HG02970 (cell line): ENCODE results near the gene ABCC9.
"Not testable (repeated sequence)": the region's sequence is repeated elsewhere in the genome, so short reads cannot be mapped to it uniquely, and the experiment has no call there.

Experiments
- ATAC-seq: cut with Tn5 transposase; IDR thresholded peaks from one replicate; pipeline ENCODE4 v1.9.1; 2021; ENCODE audit warnings: mild to moderate bottlenecking, moderate library complexity, moderate number of reproducible peaks; ENCODE audit not compliant: unreplicated experiment, low FRiP score

ABCC9 gene

DNA sequence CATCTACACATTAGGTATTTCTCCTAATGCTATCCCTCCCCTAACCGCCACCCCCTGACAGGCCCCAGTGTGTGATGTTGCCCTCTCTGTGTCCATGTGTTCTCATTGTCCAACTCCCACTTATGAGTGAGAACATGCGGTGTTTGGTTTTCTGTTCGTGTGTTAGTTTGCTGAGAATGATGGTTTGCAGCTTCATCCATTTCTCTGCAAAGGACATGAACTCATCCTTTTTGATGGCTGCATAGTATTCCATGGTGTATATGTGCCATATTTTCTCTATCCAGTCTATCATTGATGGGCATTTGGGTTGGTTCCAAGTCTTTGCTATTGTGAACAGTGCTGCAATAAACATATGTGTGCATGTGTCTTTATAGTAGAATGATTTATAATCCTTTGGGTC is 158.5 kb downstream of the ABCC9 start:
- ATAC-seq, result not testable (repeated sequence)

DNA sequence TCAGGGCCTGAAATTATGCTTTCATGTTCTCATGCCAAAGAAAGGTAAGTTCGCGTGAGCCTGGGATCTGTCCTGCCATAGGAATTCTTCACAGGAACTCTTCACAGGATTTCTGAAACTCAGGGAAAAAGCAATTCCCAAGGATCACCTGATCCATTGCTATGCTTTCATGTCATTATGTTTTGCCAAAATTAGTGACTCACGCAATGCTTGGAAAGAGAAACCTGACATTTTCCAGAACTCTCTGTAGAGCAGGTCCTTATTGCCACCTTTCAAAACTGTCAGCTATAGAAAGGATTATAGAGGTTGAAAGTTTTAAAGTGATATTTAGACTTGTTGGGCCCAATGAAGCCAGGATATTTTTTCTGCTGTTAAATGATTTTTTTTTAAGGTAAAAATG is 160.4 kb downstream of the ABCC9 start:
- ATAC-seq, result no peak

DNA sequence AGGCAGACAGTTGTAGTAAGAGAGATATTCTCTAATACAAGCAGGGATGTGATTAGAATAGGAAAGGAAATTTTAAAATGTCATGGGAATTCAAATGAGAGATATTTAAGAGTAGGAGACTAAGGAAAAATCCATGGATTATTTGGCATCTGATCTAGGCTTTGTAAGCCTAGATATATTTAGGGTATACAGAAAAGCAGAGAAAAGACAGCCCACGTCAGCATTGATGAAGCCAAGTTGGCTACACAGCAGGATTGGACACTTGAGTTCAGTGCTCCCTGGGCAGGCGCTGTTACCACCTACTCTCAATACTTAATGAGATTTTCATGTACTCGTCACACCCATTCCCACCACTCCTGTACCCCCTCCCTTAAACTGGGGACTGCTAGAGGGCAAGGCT is 165.1 kb downstream of the ABCC9 start:
- no peak for ATAC-seq

DNA sequence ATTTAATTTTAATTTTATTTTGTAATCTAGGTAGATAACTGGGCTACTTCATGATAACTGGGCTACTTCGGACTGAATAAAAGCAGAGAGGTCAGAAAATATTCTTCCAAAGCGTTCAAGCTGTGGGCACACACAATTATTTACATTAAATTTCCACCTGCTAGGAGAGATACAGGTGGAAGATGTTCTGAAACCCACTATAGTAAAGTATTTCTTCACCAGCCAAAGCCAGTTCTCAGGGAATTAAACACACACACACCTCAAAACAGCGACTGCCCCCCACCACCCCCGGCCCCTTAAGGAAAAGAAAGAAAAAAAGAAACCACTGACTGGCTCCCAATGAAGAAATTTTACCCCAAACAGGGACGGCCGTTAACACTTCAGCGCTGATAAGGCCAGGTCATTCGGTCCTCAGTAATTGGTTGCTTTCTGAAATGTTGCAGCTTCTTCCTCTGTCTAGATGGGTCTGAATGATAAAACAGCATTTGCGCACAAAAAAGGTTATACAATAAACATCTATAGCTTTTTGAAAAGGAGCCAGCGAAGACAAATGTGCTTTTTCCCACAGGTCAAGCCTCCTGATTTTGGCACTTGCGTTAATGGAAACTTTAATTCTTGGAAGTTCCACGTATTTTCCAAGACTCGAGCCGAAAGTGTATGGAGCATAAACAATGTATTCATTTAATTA is 165.9 kb downstream of the ABCC9 start:
- no peak for ATAC-seq

DNA sequence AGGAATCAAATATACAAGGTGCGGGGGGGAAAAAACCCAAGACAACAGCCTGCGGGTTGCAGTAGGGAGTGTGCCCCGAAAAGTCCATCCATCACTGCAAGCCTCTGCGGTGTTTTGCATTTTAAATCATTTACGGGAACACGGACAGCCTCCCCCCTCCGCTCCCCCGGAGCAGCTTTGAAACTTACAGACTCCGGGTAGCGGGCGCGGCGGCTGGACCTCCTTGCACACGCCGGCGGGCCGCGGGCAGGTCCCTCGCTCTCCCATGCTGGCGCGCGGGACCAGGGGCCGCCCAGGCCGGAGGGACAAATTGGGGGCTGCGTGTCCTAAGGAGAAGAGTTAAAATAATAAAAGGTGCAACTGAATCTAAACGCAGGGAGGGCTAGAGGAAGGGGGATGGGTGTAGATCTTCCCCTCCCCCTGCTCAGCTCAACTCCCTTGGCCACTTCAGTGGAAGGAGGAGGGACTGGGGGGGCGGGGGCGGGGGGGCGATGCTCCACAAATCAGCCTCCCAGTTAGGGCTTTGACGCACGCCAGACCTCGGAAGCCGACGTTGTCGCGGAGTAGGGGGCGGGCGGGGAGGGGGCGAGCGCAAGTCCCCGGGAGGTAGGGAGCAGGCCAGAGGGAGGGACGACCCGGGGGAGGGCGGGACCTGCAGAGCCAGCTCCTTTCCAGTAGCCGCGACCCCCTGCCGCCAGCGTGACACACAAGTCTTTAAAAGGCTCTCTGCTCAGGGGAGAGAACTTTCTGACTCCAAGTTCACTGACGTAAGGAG is 166.7 kb downstream of the ABCC9 start, which contains the start of gene KCNJ8:
TSS of gene KCNJ8 (minus strand) at position 349 of the 775 bp plus-strand sequence. CDS start 1,090 bp downstream, outside the sequence.
- no peak for ATAC-seq

DNA sequence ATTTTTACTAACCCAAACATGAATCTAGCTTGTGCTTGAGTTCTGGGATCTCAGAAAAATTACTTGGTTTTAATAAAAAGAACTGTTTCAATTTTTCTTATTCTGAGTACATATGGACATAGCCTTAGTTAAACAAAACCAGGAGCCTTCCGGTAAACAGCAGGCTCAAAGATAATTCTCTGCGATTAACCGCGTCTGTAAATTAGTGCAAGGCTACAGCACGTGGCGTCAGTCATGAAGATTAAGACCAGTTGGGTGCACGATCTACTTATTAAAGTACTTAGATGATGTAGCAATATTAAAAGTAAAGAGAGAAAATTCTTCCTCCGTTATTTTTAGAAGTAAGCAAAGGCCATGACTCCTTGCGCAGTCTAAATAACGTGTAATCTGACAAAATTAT is 167.4 kb downstream of the ABCC9 start:
- ATAC-seq, result no peak

DNA sequence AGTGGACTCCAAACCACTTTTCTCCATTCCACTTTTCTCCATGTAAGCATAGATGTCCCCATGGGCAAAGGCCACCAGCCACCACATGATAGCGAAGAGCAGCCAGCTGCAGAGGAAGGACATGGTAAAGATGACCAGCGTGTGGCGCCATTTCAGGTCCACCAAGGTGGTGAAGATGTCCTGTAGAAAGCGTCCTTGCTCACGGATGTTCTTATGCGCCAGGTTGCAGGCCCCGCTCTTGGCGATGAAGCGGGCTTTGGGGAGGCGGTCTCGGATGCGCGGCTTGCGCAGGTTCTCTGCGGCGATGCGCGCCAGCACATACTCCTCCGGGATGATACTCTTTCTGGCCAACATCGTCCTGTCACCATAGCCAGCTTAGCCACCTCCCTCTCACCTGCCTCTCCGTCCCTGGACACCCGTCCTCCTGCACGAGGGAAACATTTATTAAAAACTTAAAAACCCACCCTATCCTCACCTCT is 167.9 kb downstream of the ABCC9 start:
- no peak for ATAC-seq

DNA sequence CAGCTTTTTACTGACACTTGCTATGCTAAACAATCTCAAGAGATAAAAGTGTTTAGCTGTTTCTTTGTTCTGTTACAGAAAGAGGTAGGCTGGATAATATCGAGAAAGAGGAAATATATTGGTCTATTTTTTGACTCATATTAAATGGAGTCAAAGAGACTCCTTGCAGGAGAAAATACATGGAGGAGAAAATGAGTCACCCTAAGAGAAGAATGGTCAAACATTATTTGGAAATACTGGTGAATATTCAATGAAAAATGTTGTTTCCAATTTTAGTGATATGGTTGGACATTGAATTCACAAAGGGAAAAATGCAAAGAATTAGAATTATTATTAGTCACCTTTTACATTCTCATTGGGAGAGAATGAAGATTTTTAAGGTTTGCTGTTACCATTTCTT is 169.9 kb downstream of the ABCC9 start:
- ATAC-seq, result no peak

DNA sequence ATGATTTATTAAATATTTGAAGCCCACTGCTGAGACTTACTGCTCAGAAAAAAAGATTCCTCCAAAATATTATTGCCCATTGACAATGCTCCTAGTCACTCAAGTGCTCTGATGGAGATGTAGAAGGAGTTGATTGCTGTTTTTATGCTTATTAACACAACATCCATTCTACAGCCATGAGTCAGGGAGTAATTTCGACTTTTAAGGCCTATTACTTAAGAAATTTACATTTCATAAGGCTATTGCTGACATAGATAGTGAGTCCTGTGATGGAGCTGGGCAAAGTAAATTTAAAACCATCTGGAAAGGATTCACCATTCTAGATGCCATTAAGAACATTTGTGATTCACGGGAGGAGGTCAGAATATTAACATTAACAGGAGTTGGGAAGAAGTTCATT is 171.9 kb downstream of the ABCC9 start:
- no peak for ATAC-seq

DNA sequence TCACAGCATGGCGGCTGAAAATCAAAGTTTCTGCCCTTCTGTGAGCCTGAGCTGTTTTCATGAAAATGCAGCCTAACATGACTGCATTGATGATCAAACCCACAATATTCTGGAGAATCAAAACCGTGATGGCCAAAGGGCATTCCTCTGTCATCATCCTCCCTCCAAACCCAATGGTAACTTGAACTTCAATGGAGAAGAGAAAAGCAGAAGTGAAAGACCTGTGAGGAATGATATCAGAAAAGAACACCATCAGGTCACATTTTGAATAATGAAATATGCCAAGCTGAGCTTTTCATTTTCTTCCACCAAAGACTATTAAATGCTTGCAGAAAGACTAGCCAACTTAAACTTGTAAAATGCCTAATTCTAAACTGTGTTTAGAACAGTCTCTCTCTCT is 174.8 kb downstream of the ABCC9 start:
- no peak for ATAC-seq

DNA sequence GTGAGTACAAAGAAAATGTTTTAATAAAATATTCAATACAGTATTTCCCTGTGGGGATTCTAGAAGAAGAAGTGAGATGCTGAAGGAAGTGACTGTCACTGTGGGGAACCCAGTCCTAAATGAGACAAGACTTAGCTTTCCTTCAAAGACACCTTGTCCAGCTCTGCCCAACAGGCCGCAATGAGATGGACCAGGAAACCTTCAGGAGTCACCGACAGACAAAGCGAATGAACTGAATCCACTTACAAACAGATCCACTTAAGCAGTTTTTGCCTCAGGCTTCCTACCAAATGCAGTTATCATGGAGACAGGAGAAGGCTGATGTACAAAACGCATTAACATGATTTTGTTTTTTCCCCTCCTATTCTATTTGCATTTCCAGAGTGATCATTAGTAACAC is 176.3 kb downstream of the ABCC9 start:
- ATAC-seq, result no peak

DNA sequence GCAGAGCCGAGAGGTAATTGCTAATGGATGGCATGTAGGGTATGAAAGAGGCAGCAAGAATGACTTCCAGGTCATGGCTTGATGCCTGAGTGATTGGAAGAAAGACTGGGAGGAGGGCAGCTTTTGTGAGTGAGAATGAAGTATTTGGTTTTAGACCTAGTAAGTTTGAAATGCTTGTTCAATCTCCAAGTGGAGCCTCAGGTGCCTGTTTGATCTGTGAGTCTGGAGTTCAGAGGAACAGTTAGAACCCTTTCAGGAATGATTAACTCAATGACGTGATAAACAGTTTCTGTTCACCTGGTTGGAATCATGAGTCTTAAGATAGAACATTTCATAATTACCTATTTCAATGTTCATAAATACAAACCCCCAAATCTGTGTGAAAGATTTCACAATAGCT is 177.2 kb downstream of the ABCC9 start:
- no peak for ATAC-seq

DNA sequence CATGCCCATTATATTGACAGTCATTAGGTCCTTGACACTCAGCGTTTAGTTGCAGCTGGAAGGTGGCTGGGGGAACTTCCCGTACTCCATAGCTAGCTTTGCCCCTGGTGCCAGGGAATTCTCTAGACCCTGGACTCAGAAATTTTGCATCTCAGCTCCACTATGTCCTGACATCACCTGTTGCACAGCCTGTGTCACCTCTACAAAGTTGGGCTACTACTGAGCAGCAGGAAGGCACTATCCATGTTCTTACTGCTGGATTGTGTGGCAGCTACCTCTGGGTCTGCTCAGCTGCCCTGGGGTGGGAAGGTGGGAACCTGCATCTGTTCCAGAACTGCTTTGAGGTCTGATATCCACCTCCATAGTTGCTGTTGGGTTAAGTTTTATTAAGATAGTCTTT is 177.7 kb downstream of the ABCC9 start:
- ATAC-seq, result no peak

DNA sequence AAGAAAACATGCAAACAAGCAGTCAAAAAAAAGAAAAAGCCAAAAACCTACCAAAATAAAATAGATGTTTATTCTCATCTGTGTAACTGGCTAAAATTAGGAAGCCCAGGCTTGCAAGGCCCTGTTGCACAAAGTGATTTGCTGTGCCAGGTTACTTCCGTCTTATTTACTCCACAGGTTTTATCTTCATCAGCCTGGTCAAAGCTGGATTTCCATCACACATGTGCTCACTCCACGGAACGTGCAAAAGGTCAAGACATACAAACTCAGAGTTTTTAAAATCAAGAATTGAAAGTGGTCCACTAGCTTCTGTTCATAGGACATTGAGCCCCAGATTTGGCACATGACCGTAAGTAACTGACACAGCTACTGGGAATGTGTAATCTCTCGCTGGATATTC is 181.5 kb downstream of the ABCC9 start:
- ATAC-seq, result no peak

DNA sequence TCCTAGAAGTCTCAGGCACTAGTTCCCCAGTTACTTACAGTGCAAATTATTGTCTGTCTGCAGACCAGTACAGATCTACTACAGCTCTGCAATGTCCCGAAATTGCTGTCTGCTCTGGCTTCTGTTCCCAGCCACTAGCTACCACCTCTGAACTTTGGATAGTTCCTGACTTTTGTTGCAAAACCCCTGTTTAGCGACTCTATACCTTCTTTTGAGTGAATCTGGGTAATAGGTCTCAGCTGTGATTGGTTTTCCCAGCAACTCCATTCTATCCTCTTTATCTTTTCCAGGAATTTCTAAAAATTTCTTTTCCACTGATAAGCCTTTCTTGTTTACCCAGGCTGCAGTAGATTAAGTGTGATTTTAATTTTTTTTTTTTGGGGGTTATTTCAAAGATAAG is 183.5 kb downstream of the ABCC9 start:
- no peak for ATAC-seq

DNA sequence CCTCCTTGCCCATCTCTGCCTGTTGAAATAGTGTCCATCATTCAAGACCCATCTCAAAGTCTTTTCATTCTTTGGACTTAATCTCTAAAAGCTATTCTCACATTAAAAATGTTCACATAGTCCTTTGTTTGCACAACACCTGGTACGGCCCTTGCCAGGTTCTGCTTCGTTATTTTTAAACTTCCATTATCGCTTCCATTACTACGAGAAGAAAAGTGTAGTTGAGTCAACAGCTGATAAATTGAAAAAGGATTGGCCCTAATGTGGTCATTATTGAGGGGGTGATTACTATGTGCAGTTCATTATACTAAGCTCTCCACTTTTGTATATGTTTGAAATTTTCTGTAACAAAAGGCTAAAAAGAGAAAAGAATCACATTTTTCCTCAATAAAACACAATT is 184.5 kb downstream of the ABCC9 start:
- no peak for ATAC-seq

DNA sequence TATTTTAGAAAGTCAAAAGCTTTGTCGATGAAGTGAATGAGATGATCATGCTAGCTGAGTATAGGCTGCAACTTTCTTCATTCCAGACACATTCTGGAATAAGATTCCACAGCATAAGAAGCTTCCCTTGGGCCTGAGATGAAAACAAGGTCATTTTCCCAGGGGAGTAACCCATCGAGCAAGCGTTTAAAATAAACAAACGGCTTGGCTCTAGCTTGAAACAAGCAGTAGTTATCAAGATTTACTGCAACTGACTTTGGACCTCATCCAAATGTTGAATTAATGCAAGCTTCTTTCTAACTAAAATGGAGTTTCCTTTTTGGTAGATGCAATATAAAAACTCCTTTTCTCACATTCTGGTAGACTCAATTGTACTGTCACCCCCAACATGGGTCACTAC is 189.7 kb downstream of the ABCC9 start:
- no peak for ATAC-seq
